GM19395 (cell line): Measurements from ENCODE around the gene SMIM14.
A peak's percentile ranks its signal among the peaks of the same experiment; 100 is the strongest.
"Not testable (repeated sequence)": the region's sequence is repeated elsewhere in the genome, so short reads cannot be mapped to it uniquely, and the experiment has no call there.

Experiments
- ATAC-seq: cut with Tn5 transposase; IDR thresholded peaks from one replicate; pipeline ENCODE4 v1.9.1; 2021; ENCODE audit warnings: mild to moderate bottlenecking, moderate library complexity; ENCODE audit not compliant: unreplicated experiment

SMIM14 gene

GRCh38 chr4:39648213-39648612 lies 9.5 kb upstream of the SMIM14 start:
- ATAC-seq: no peak

GRCh38 chr4:39642885-39643552 lies 4.4 kb upstream of the SMIM14 start:
- ATAC-seq: no peak

GRCh38 chr4:39641451-39641850 lies 2.8 kb upstream of the SMIM14 start:
- ATAC-seq: no peak

GRCh38 chr4:39637586-39638353 lies 895 bp downstream of the SMIM14 start:
- peak; percentile 26 for ATAC-seq

- ATAC-seq: no peak
Measured at GRCh38 chr4:39637221-39637585, 1.5 kb downstream of the SMIM14 start.

GRCh38 chr4:39636531-39637184 lies 2.0 kb downstream of the SMIM14 start:
- ATAC-seq: no peak

- ATAC-seq: no peak
Measured at GRCh38 chr4:39635023-39635422, 3.6 kb downstream of the SMIM14 start.

GRCh38 chr4:39631700-39632079 lies 7.0 kb downstream of the SMIM14 start:
- ATAC-seq: peak; percentile 66

GRCh38 chr4:39627413-39627812 lies 11.3 kb downstream of the SMIM14 start:
- no peak for ATAC-seq

- ATAC-seq: no peak
Measured at GRCh38 chr4:39626913-39627312, 11.8 kb downstream of the SMIM14 start.

GRCh38 chr4:39626261-39626660 lies 12.4 kb downstream of the SMIM14 start:
- peak; percentile 68 for ATAC-seq

GRCh38 chr4:39621582-39621981 lies 17.1 kb downstream of the SMIM14 start:
- ATAC-seq: no peak

- ATAC-seq: no peak
Measured at GRCh38 chr4:39620551-39621313, 17.9 kb downstream of the SMIM14 start.

GRCh38 chr4:39617534-39617933 lies 21.1 kb downstream of the SMIM14 start:
- ATAC-seq: no peak

GRCh38 chr4:39616651-39617050 lies 22.0 kb downstream of the SMIM14 start:
- ATAC-seq: no peak

GRCh38 chr4:39616112-39616511 lies 22.6 kb downstream of the SMIM14 start:
- not testable (repeated sequence) for ATAC-seq

GRCh38 chr4:39614487-39615162 lies 24.0 kb downstream of the SMIM14 start:
- no peak for ATAC-seq

GRCh38 chr4:39613093-39613656 lies 25.5 kb downstream of the SMIM14 start:
- no peak for ATAC-seq

- peak; percentile 94 for ATAC-seq
Measured at GRCh38 chr4:39609454-39609931, 29.2 kb downstream of the SMIM14 start.

- ATAC-seq: no peak
Measured at GRCh38 chr4:39608451-39608850, 30.2 kb downstream of the SMIM14 start.
